Posterior vena cava (tissue), 2 donors: ENCODE results near the gene KATNB1. TPM values are rescaled to one million over a fixed set of nuclear protein-coding genes. Genes with fewer than 3 reads are reported as not detected.
A peak's percentile ranks its signal among the peaks of the same experiment; 100 is the strongest.
"Not testable (repeated sequence)": the region's sequence is repeated elsewhere in the genome, so short reads cannot be mapped to it uniquely, and the experiment has no call there.

Experiments used
- DNase-seq: peaks from one replicate; pipeline ENCODE4 v3.0.0-alpha.2; 2020; ENCODE audit warnings: low spot score
- intact Hi-C, 2 donors: fragments of 100-400 bp; cut with DNase I; formaldehyde crosslinking; loops; one replicate each; pipeline versions ENCODE4 v1.14.1 to v1.14.2; 2022 to 2023
- total RNA-seq, 2 donors: library from RNA; stranded (reverse); fragmentation: NEBNext Ultra II Directional; extraction: Animal tissue kit (Norgen Biotek cat#: 25700); gene quantifications; one replicate each; pipeline ENCODE4 v1.2.1, GENCODE V29; 2021
- donor health status: DM: yes; HTN: yes; CAD: no.
- donor health status: DM: yes; HTN: yes; CAD: no.

KATNB1 gene
- total RNA-seq, 2 donors from 2014 or later, result 9.1 to 12.8 TPM

DNA sequence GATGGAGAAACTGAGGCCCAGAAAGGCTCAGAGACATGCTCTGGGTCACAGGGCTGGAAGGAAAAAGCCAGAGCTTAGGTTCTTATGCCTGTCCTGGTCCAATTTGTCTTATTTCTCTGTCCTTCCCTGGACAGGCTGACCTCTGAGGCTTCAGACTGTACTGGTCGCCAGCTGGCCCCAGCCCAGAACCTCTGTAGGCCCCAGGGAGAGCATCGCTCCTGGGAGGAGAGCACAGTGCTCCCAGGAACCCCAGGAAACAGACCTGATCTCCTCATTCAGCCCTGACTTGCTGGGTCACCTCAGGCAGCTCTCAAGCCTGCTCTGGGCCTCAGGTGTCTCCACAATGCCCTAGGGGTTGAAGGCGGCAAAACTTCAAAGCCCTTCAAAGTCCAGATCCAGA lies 36.1 kb upstream of the KATNB1 start:
- DNase-seq, result no peak
- intact Hi-C loops, result no loop called here

GRCh38 chr16:57699899-57700298 lies 35.7 kb upstream of the KATNB1 start:
- DNase-seq, result peak; percentile 74
- intact Hi-C loops, result no loop called here

- intact Hi-C loops, result no loop called here
- no peak for DNase-seq
These were observed 34.6 kb upstream of the KATNB1 start for GRCh38 chr16:57700781-57701551.

GRCh38 chr16:57701759-57702371 lies 33.7 kb upstream of the KATNB1 start:
- no peak for DNase-seq
- intact Hi-C loops, result no loop called here

DNA sequence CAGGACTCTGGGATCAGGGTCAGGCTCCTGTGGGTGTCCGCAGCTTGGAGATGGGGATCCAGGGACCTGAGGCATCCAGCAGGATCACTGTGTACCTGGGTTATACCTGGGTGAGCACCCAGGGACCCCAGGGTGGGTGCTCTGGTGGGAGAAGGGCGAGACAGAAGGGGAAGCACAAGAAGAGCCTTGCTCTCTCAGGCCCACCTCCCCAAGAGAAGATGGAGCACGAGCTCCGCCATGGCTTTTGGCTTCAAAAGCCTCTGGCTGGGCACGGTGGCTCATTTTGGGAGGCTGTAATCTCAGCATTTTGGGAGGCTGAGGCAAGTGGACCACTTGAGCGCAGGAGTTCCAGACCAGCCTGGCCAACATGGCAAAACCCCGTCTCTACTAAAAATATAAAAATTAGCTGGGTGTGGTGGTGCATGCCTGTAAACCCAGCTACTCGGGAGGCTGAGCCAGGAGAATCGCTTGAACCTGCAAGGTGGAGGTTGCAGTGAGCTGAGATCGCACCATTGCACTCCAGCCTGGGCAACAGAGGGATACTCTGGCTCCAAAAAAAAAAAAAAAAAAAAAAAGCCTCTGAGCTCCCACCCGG lies 32.1 kb upstream of the KATNB1 start:
- no peak for DNase-seq
- intact Hi-C loops, result no loop called here

GRCh38 chr16:57704011-57704904 lies 31.3 kb upstream of the KATNB1 start:
- intact Hi-C loops, result no loop called here
- no peak for DNase-seq

DNA sequence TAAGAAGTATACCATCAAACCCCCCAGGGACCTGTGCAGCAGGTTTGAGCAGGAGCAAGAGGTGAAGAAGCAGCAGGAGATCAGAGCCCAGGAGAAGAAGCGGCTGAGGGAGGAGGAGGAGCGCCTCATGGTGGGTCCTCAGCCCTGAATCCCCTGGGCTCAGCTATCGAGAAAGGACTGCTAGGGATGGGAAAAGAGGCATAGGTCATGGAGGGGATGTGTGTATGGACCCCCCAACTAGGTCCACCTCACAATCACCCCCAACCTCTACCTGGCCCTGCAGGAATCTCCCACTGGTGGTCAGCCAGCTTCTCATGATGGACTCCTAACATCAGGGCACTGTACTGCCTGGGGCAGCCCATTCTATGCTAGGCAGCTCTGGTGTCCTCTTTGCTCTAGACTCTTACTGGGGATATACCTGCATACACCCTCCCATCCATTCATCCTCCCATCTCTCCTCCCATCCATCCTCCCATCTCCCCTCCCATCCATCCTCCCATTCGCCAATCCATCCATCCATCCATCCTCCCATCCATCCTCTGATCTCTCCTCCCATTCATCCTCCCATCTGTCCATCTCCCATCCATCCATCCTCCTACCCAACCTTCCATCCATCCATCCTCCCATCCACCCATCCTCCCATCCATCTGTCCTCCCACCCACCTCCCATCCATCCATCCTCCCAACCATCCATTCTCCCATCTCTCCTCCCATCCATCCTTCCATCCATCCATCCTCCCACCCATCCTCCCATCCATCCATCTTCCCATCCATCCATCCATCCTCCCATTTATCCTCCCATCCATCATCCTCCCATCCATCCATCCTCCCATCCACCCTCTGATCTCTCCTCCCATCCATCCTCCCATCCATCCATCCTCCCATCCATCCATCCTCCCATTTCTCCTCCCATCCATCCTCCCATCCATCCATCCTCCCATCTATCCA lies 30.4 kb upstream of the KATNB1 start:
- peak; percentile 11 for DNase-seq
- intact Hi-C loops, result no loop called here

DNA sequence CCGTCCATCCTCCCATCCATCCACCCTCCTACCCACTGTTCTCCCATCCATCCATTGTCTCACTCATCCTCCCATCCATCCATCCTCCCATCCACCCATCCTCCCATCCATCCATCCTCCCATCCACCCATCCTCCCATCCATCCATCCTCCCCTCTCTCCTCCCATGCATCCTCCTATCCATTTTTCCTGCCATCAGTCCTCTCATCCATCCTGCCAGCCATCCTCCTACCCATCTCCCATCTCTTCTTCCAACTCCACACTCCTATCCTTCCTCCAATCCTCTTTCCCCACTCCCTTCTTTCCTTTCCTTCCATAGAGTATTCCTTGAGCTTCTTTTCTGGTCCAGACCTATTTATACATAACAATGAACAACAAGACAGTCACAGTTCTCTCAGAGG lies 28.9 kb upstream of the KATNB1 start:
- intact Hi-C loops, result no loop called here
- no peak for DNase-seq

DNA sequence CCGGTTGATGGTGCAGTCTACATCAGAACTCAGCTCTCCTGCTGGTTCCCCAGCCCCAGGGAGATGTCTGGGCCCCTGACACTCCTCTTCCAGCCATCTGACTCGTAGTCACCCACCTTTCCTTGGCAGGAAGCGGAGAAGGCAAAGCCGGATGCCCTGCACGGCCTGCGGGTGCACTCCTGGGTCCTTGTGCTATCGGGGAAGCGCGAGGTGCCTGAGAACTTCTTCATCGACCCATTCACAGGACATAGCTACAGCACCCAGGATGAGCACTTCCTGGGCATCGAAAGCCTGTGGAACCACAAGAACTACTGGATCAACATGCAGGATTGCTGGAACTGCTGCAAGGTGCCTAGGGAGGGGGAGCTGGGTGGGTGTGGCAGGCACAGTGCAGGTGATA lies 28.2 kb upstream of the KATNB1 start:
- intact Hi-C loops, result no loop called here
- DNase-seq, result peak; percentile 59

GRCh38 chr16:57708168-57708567 lies 27.4 kb upstream of the KATNB1 start:
- intact Hi-C loops, result loop anchor here in 1 of 2 donors (1.0 kb wide), 1 partner anchor 40 kb away; the partner anchor contains the start of gene ADGRG3
- DNase-seq, result peak; percentile 20

DNA sequence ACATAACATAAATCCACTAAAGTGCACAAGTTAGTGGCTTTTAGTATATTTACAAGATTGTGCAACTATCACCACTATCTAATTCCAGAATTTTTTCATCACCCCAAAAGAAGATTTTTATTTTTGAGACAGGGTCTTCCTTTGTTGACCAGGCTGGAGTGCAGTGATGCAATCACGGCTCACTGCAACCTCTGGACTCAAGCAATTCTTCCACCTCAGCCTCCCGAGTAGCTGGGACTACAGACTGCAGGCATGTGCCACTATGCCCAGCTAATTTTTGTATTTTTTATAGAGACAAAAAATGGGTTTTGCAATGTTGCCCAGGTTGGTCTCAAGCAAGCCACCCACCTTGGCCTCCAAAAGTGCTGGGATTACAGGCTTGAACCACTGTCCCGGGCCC lies 25.9 kb upstream of the KATNB1 start:
- intact Hi-C loops, result no loop called here
- no peak for DNase-seq

DNA sequence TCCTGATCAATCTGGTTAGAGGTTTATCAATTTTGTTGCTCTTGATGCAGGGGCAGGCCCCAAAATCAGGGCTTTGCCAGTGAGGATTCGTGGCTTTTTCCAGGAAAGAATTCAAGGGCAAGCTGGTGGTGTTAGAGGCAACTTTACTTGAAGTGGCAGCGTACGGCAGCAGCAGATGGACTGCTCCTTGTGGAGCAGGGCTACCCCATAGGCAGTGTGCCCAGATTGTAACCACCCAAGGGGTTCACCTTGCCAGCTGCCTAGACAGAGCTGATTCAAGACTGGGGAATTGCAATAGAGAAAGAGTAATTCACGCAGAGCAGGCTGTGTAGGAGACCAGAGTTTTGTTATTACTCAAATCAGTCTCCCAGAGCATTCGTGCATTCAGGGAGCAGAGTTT lies 24.2 kb upstream of the KATNB1 start:
- intact Hi-C loops, result no loop called here
- no peak for DNase-seq

GRCh38 chr16:57711993-57712392 lies 23.6 kb upstream of the KATNB1 start:
- intact Hi-C loops, result no loop called here
- no peak for DNase-seq

- intact Hi-C loops, result not testable (repeated sequence)
- DNase-seq, result peak; percentile 15
These were observed 23.0 kb upstream of the KATNB1 start for GRCh38 chr16:57712569-57712968.

DNA sequence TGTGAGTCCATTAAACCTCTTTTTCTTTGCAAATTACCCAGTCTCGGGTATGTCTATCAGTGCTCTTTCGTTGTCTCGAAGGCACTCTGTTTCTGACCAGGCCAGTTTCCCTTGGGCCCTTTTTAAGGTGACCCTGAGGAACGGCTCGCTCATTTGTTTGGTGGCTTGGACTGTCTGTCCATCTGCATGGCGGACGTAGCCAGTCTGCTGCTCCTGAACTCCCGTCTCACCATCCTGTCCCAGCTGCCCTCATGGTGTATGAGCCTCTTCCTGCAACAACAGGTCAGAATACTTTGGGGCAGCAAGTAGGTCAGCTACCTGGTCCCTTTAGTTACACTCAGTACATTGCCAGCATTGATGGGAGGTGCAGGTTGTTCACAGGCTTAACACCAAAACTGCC lies 22.0 kb upstream of the KATNB1 start:
- DNase-seq, result no peak
- intact Hi-C loops, result no loop called here

GRCh38 chr16:57714047-57714446 lies 21.5 kb upstream of the KATNB1 start:
- intact Hi-C loops, result no loop called here
- no peak for DNase-seq

DNA sequence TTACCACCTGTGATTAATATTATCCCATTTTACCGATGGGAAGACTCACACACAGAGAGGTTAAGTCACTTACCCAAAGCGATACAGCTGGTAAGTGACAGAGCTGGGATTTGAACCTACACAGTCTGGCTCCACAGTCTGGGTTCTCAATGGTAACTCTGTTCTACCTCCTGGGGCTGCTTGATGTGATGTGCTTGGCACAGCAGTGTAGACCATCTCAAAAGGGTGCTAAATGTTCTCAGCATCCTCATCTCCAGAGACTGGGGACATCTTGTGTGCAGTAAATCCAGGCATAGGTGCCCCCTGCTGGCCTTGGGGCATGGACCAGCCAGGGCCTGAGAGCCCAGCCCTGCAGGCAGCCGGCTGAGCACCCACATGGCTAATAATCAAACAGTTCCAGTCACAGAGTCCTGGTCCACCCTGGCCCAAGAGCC lies 15.4 kb upstream of the KATNB1 start:
- peak; percentile 81 for DNase-seq
- intact Hi-C loops, result no loop called here

DNA sequence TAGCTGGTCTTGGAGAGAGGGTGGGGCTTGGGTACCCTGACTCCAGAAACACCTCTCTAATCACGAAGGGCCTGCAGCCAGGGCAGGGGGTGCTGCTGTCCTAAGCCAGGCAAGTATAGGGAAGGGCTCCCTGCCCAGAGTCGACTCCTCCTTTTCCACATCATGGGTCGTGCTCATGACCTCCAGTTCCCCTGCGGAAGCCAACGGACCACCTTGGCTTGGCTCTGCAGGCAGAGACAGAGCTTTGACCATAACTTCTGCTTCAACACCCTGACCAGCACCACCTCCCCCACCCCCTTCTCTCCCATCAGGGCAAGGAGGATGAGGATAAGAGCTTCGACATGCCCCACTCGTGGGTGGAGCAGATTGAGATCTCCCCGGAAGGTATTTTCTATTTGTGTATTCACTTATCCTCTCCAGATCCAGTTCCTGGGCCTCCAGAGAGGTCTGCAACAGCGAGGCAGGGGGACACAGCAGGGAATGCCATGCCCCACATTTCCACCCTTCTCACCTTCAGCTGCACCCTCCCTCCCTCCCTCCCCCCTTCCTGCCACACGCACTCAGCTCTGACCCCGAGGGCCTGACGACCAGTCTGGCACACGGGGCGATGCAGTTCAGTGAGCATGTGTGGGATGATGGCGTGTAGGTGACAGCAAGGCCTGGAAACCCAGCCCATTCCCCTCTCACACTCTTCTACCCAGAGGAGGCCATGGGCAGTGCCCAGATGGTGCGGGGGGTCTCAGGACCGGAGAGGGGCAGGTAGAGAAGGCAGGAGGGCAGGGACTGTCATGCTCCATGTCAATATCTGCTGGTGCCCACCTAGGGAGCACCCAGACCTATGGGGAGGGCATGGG lies 14.0 kb upstream of the KATNB1 start:
- intact Hi-C loops, result no loop called here
- DNase-seq, result peak; percentile 51
